Skin of body (tissue), 2 donors: Measurements from ENCODE around the gene HHLA2. TPM values are rescaled to one million over a fixed set of nuclear protein-coding genes. Genes with fewer than 3 reads are reported as not detected.
"Not testable (repeated sequence)": the region's sequence is repeated elsewhere in the genome, so short reads cannot be mapped to it uniquely, and the experiment has no call there.

Source experiments
- DNase-seq: peaks from one replicate; lab custom pipeline; 2025; lab: John Stamatoyannopoulos, UW
- total RNA-seq: library from RNA; depleted of rRNA; stranded (reverse); fragments of >200 nt; gene quantifications from one replicate; pipeline ENCODE4 v1.2.3, GENCODE V29; 2014

Gene HHLA2, protein sequence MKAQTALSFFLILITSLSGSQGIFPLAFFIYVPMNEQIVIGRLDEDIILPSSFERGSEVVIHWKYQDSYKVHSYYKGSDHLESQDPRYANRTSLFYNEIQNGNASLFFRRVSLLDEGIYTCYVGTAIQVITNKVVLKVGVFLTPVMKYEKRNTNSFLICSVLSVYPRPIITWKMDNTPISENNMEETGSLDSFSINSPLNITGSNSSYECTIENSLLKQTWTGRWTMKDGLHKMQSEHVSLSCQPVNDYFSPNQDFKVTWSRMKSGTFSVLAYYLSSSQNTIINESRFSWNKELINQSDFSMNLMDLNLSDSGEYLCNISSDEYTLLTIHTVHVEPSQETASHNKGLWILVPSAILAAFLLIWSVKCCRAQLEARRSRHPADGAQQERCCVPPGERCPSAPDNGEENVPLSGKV
- not detected for total RNA-seq

DNA sequence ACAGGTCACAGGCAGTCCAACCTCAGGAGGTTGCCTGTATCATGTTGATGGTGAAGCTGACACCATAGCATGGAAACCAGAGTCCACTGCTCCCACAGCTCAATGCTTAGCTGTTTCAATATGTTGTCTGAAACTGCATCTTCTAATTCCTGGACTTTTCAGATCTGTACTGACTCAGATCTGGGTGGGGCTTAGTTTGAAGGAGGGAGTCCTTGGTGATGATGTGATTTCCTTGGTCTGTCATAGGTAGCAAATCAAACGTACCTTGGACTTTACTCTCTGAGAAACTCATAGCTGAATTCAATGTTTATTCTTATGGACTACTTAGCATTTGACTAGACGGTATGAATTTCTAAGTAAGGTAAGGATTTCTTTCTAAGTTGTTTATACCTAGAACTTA lies at the start of gene HHLA2:
Gene HHLA2, plus strand, starts transcription at position 310 of the 400 bp plus-strand sequence. CDS start 55,266 bp downstream, outside the sequence.
- no peak for DNase-seq

DNA sequence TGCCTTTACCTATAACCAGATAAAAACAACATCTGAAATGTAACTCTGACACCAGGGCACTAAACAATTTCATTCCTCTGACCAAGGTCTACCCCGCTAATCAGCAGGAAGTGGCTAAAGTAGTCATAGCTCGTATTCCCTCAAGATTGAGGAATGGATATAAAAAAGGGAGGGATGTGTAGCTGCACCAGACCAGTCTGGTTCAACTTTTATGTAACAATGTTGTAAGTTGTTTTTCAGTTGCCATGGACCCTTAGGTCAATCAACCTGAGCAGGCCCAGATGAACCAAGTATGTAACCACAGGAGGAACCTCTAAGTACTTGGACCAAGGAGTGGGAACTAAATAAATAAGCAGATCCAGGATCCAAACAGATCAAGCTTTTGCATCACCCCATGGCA lies 45.7 kb upstream of the HHLA2 start:
- DNase-seq, result no peak

DNA sequence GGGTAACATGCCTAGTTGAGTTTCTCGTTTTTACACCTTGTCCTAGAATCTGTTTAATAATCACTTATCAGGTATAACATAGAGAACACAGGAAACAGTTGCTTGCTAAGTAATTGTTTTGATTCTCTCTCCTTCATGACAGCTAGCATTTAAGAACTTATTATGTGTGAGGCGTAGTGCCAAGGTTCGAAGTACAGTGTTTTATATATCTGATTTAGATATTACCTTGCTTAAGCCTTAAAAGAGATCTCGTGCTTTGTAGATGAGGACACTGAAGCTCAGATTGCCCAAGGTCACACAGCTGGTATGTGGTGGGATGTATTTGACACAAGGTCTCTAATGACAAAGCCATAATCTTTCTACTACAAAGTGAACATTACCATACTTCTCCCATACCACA lies 45.1 kb upstream of the HHLA2 start:
- DNase-seq, result no peak

DNA sequence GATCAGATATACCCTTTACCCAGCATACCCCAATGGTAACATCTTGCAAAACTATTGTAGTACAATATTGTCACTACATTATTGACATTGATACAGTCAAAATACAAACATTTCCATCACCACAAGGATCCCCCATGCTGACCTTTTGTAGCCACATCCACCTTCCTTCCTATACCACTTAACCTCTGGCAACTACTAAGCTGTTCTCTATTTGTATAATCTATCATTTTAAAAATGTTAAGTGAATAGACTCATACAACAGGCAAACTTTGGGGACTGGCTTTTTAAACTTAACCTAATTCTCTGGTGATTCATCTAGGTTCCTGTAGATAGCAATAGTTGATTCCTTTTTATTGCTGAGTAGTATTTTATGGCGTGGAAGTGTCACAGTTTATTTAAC lies 44.5 kb upstream of the HHLA2 start:
- DNase-seq, result no peak

DNA sequence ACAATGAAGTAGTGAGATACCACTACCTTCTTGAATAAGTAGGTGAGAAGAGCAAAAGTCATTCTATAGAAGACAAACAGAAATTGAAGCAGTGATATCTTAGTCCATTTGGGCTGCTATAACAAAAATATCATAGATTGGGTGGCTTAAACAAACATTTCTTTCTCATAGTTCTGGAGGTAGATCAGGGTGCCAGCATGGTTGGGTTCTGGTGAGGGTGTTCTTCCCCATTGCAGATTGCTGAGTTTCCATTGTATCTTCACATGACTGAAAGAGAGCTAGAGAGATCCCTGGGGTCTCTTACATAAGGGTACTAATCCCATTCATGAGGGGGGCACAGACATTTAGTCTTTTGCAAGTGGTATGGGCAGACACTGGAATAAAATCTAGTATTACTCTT lies 41.2 kb upstream of the HHLA2 start:
- no peak for DNase-seq

DNA sequence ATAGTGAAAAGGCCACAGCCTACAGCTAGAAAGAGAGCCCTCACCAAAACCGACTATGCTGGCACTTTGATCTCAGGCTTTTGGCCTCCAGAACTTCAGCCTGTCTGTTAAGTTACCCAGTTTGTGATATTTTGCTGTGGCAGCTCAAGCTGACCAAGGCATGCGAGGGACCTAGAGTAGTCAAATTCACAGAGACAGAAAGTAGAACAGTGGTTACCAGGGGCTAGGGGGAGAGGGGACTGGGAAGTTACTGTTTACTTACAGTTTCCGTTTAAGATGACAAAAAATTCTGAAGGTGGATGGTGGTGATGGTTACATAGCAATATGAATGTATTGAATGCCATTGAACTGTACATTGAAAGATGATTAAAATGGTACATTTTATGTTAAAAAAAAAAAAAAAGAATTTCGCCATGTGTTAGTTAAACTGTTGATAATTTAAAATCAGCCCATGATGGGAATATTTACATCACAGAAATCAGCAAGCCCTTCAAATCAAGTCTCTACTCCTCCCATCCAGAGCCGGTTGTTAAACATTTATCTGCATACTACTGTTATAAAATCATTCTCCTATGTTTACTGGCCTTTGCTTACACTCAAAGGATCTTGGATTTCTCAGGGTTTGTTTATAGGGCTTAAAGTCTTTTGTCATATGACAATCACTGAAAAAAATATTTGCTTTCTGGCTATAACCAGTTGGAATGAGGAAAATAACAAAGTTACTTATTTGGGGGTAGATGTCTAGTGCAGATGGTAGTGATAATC lies 31.6 kb upstream of the HHLA2 start:
- DNase-seq, result not testable (repeated sequence)

DNA sequence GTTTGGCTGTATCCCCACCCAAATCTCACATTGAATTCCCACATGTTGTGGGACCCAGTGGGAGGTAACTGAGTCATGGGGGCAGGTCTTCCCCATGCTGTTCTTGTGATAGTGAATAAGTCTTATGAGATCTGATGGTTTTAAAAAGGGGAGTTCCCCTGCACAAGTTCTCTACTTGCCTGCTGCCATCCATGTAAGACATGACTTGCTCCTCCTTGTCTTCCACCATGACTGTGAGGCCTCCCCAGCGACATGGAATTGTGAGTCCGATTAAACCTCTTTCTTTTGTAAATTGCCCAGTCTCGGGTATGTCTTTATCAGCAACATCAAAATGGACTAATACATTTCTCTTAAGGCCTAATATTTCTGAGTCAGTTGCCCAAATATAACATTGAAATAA lies 28.1 kb upstream of the HHLA2 start:
- not testable (repeated sequence) for DNase-seq

DNA sequence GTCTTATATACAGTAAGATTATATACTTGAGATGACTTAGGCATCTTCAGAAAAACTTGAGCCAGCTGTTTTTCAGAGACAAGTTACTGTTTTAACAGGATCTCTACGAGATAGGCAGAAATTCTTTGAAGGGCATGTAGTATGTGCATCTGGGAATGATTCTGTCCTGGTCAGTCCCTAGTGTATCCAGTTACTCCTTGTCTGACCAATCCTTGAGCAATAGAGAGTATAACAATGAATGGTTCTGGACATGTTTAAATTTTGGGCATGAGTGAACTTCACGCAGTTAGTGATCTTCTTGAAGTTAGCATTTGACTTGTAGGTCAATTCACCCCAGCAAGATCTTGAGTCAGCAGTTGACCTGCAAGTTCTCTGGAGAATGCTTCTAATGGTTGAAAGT lies 24.7 kb upstream of the HHLA2 start:
- DNase-seq, result no peak

DNA sequence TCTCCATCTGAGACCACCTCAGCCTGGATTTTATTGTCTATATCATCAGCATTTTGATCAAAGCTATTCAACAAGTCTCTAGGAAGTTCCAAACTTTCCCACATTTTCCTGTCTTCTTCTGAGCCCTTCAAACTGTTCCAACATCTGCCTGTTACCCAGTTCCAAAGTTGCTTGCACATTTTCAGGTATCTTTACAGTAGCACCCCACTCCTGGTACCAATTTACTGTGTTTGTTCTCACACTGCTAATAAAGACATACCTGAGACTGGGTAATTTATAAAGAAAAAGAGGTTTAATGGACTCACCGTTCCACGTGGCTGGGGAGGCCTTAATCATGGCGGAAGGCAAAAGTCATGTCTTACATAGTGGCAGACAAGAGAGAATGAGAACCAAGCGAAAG lies 17.3 kb upstream of the HHLA2 start:
- not testable (repeated sequence) for DNase-seq

DNA sequence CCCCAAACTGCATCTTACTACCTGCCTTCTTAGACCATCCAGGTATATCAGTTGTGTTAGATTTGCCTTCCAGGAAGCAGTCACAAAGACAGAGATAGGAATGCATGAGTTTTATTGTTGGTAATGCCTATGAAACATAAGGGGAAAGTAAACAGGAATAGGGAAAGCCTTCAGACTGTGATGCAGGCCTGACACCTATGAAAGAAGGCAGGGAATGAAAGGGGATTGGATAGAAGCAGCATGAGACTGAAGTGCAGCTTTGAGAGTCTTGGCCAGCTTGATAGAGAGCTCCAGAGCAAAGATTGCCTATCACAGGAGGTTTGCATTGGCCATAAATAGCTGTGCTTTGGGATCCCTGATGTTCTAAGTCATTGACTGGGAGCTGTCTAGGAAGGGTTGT lies 15.9 kb upstream of the HHLA2 start:
- DNase-seq, result no peak

DNA sequence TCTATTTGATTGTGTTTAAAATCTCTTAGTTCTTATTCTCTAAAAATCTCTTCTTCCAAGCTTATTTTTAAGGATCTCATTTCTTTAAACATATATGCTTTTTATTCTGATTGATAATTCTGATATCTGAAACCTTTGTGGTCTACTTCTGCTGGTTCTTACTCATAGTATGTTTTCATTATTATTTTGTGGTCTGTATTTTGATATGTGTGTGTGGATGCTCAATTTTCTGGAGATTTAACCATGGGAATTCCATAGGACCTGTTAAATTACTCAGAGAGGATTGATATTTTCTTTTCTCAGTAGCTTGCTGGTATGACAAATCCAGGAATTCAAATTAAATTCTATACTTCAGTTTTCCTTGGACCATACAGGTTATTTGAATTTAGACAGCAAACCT lies 14.7 kb upstream of the HHLA2 start:
- DNase-seq, result no peak

DNA sequence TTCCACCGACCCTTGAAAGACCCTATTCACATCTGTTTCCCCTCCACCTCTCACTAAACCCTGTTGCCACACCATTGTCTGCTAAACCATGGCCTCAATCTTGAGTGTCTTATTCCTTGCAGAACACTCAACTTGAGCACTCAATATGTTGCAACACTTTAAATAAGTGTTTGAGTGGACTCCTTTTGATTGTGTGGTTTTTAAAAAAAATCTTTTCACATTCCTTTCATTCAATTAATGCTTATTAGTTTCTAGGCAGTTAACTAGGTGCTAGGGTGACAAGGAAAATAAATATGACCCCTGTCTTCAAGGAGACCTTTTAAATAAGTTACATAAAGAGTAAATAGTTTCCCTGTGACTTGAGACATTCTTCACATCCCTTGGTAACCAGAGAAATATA lies 13.3 kb upstream of the HHLA2 start:
- DNase-seq, result no peak

DNA sequence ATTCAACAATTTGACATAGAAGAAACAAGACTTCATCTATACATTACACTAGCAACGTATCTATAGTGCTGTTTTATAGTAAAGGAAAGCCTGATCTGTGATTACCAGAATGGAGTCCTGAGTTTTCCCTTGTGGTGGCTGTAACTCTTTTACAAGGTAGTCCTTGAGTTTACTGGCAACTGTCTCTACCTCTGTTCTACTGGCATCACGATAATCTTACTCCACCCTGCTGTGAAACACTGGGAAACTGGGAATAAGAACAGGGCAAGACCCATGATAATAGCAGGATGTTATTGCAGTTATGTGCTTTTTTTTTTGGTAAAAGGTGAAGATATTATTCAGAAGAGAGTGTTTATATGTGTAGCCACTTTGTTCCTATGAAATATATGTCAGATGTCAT lies 12.4 kb upstream of the HHLA2 start:
- DNase-seq, result no peak

DNA sequence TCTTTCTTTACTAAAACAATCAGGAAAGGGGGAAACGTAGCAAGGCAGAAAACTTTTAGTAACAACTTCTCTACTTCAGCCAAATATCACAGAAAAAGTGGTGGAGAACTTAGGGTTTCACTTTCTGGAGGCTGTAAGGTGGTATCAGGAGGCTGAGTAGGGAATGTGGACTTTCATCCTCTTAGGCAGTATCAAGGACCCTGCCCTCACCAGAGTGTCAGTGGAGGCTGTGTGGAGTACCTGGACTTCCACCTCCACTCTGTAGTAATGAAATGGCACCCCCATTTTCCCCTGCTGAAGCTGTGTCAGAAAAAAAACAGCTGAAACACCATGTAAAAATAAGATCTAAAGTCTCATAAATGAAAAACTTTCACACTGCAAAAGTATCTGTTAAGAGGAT lies 11.2 kb upstream of the HHLA2 start:
- DNase-seq, result no peak

DNA sequence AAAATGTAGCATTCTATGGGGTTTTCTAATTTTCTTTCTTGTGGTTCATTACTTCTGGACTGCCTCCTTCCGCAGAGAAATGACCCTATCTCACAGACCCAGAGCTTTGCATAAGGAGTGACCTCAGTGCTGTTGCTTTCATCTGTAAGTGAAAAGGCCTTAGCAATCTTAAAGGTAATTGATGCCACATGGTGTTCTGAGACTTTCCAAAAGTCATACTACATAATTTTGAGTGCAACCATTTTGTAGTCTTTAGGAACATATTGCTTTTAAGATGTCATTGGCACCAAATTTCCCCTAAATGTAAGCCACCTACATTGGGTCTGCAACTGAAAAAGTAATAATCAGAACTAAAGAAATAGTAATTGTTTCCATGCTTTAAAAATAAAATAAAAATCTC lies 9.2 kb upstream of the HHLA2 start:
- DNase-seq, result no peak

DNA sequence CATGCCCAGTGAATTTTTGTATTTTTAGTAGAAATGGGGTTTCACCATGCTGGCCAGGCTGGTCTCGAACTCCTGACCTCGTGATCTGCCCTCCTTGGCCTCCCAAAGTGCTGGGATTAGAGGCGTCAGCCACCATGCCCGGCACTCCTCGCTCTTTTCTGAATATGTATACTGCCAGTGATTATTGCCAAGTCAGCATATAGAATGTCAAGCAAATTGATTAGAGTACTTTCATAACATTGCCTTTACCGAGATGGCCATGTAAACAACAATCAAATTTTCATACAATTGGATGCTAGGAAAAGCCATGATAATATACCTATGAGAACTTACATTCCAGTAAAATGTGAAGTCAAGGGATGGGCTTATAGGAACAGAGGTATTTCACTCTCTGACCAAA lies 8.2 kb upstream of the HHLA2 start:
- DNase-seq, result not testable (repeated sequence)

DNA sequence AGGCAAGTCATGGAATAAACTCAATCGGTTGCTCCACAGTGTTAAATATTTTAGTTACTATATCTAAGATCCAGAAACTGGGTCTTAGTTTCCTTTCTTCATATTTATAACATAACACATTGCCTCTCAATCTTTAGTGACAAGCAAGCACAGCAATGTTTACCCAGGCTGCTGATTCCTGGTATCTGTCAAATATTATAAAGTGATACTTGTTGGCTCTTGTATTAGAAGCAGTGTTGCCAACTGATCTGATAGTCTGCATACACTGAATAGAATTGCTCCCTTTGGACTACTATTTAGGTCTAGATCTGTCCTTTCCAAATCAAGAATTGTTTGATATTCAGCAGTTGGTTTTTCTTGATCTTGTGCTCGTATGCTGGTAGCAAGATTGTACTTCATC lies 7.2 kb upstream of the HHLA2 start:
- DNase-seq, result no peak

DNA sequence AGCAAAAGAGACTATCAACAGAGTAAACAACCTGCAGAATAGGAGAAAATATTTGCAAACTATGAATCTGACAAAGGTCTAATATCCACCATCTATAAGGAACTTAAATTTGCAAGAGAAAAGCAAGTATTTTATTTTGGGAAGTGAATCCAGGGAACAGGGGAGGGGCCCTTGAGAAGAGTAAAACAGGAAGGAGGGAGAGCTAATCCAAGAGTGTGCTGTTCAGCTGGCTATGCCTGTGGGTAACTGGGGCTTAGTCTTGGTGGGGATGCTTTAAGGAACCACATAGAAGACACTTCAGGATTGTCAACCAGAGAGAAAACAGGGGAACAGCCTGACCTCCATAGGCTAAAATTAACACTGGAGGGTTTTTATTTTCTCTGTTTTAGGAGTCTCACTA lies 3.9 kb upstream of the HHLA2 start:
- DNase-seq, result no peak

DNA sequence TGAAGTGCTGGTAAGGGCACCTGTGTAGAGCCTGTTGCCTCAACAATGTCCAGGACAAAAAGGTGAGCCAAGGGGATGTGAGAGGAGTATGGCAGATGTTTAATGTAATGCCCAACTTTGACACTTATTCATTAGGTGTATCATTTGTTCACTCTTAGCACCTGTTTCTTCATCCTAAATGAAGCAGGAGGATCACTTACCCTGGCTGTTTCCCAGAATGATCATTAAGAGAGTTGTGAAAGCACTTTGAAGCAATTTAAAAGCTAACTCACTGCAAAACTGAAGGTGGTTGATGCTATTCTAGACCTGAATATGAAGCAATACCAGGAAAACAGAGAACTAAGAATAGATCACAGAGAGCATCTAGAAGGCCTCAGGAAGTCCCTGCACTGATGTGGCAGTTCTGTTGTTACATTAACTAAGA lies 3.4 kb upstream of the HHLA2 start:
- no peak for DNase-seq

DNA sequence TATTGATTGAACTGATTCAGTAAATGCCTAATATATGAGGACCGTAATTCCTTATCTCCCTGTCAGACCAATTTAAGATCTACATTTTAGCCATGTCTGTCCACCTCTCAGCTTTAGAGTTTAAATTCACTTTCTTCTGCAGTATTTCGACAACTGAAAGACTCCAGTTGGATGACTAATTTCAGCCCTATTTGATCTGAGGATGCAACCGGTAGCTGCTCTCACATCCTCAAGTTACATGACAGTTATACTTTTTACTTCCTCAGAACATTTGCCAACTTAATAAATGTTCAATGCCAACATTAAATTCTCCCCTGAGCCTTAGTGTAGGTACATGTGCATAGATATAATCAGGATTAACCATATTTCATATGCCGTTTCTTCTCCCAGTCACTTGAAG lies 2.5 kb upstream of the HHLA2 start:
- DNase-seq, result no peak

DNA sequence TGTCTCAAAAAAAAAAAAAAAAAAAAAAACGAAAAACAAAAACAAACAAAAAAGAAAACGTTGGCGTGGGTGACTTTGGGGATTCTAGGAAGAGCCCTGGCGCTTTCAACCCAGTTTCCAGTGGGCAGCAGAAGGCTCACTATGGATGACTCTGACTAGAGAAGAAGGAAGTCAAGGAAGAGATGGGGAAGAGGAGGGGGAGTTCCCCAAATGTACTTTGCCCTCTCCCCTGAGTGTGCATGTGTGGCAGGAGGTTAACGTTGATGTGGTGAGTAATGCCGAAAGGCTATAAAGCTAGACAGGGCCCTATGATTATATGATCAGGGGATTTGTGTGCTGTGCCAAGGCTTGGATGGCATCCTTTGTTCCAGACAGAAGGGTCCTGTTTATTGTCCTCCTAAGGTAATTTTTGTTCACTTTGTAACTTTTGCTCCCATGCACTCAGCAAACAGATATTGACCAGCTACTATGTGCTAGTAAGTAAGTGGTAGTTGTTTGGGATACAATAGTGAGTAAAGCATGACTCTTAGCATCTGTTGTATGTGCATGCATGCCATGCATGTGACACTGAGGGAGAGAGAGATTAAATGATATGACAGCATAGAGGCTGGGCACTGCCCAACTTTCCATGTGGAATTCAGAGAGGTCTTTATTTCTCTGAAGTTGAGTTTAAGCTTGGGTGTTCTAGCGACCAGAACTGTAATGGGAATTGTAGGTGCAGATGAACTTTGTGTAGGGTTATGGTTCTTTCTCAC lies 750 bp upstream of the HHLA2 start:
- no peak for DNase-seq

DNA sequence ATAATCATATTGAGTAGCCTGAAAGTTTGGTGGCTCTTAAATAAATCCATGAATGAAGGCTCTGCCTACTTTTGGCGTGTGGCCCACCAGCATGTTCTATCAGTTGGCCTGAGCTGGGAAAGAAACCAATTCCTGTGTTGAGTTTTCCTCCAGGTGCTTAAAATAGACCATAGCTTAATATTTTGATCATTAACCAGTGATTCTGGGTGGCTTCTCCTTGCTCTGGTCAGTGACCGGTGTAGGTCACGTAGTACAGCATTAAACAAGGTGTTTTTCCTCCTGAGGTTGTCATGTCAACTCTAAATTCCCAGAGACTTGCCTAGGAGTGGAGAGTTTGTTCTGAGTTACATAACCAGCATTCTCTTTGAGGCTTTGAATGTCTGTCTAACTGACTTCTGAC lies 1.3 kb downstream of the HHLA2 start:
- no peak for DNase-seq
